Cardiac fibroblast (primary cell): ENCODE results near the gene WWC1.
"Not testable (repeated sequence)": the region's sequence is repeated elsewhere in the genome, so short reads cannot be mapped to it uniquely, and the experiment has no call there.

Source experiments
- DNase-seq, 2 donors: peaks; one replicate each; pipeline versions ENCODE4 v3.0.0 to v3.0.0-alpha.2; 2010; ENCODE audit warnings: low read depth in 2 of 2
- H3K4me3 ChIP-seq, 2 donors: replicated peaks in 1 of 2; 1 replicate in 1 of 2; 2 replicates in 1 of 2; pipeline ENCODE4 v1.5.1; 2011; ENCODE audit warnings: low read depth in 2 of 2, low read length in 2 of 2, mild to moderate bottlenecking in 2 of 2, moderate library complexity in 1 of 2
- TF ChIP-seq, protein P1 (sequence below): IDR thresholded peaks from one replicate; pipeline ENCODE4 v1.5.1; 2011; ENCODE audit warnings: low read depth, mild to moderate bottlenecking, low read length, inconsistent platforms

Gene WWC1

DNA sequence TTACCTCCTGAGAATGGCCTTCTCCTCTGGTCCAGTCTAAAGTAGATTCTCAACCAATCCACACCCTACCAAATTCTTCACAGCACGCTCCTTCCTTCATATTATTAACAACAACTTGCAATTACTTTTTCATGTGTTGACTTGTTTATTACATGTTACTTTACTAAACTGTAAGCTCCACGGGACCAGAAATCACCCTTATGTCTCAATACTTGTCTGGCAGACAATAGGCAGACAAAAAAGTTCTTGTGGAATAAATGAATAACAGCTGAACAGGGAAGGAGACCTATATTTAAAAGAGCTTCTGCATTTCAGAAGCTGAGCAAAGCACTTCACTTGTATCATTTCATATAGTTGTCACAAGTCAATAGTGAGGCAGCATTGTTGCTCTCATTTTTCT, 5.7 kb upstream of the WWC1 start:
- DNase-seq = no peak
- no peak overlapping the region for H3K4me3 ChIP-seq
- TF ChIP-seq, protein P1, sequence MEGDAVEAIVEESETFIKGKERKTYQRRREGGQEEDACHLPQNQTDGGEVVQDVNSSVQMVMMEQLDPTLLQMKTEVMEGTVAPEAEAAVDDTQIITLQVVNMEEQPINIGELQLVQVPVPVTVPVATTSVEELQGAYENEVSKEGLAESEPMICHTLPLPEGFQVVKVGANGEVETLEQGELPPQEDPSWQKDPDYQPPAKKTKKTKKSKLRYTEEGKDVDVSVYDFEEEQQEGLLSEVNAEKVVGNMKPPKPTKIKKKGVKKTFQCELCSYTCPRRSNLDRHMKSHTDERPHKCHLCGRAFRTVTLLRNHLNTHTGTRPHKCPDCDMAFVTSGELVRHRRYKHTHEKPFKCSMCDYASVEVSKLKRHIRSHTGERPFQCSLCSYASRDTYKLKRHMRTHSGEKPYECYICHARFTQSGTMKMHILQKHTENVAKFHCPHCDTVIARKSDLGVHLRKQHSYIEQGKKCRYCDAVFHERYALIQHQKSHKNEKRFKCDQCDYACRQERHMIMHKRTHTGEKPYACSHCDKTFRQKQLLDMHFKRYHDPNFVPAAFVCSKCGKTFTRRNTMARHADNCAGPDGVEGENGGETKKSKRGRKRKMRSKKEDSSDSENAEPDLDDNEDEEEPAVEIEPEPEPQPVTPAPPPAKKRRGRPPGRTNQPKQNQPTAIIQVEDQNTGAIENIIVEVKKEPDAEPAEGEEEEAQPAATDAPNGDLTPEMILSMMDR = no peak

DNA sequence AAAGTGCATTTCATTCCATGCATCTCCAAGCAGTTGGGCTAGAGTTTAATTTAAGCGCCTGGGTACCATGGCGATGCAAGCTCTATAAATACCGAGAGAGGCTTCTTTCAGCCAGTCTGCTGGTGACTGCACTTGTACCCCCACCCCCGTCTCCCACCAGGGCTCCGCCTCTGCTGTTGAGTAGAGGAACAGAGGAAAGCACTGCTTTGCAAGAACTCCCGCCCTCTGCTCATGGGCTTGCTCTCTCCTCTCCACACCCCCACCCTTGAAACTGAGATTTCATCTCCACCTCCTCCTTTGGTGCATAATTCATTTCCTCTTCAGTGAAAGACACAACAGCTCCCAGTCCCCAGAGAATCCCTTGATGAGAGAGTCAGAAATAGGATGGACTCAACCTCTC, 5.1 kb upstream of the WWC1 start:
- H3K4me3 ChIP-seq = no peak overlapping the region
- DNase-seq = no peak
- TF ChIP-seq, protein P1 = no peak

DNA sequence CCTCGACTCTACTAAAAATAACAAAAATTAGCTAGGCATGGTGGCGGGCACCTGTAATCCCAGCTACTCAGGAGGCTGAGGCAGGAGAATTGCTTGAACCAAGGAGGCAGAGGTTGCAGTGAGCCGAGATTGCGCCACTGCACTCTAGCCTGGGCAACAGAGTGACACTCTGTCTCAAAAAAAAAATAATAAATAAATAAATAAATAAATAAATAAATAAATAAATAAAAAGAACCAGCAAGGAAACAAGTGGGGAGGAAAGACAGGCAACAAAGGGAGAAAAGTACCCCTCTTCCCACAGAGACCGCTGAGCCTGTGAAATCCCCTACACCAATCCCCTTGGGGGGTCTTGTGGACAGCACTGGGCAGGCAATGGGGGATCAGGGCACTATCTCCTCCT, 4.6 kb upstream of the WWC1 start:
- not testable (repeated sequence) for H3K4me3 ChIP-seq, DNase-seq

DNA sequence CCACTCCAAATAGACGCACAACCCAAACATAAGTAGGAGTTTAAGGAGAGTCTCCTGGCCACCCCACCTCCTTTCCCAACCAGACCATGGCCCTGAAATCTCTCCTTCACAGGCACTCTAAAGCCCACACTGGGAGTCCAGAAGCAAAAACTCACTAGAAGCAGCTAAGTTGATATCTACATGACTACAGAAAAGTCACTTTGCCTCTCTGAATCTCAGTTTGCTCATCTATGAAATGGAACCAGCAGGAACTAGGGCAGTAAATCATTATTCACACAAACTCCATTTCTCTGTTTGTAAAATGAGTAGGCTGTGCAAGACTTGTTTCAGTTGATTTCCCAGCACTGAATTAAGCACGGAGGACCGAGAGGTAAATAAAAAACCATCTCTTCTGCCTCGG, 4.1 kb upstream of the WWC1 start:
- no peak overlapping the region for H3K4me3 ChIP-seq
- DNase-seq = no peak
- TF ChIP-seq, protein P1 = no peak

DNA sequence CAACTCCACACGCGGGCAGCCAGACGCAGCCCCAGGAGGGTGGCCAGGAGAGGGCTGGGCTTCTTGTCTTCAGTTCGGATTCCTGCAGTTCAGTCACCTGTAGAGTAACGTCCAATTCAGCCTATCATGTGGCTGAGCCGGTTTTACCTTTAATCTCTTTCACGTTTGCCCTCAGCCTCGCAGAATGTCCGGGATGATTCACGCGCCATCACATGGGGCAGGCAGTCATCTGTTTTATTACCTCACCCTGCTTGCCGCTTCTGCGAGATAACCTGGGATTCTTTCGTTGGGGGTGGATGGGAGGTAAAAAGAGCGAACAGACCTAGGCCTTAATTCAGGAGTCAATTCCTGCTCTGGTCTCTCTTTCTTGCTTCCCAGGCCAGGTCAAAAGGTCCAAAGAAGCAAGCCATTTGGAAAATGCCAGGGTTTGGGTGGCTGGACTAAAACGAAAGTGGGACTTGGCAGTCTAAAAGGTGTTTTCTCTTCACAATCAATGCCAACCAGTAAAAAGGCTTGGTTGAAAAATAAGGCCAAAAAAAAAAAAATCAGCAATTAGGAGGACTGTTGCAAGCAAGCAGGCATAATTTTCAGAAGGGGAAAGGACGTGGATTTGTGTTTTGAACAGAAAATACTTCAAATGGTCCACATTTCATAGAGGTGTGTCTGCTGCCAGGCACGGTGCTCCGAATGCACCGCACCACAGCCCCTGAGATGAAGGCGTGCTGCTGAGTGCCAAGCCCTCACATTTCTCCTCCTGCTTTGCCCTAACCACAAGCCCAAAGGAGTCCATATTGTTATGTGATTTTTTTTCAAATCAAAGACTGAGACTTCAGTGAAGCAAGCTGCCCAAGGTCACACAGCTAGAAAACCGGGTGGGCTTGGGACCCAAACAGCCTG, 2.8 kb upstream of the WWC1 start:
- TF ChIP-seq, protein P1 = no peak
- DNase-seq = no peak
- H3K4me3 ChIP-seq = no peak overlapping the region

DNA sequence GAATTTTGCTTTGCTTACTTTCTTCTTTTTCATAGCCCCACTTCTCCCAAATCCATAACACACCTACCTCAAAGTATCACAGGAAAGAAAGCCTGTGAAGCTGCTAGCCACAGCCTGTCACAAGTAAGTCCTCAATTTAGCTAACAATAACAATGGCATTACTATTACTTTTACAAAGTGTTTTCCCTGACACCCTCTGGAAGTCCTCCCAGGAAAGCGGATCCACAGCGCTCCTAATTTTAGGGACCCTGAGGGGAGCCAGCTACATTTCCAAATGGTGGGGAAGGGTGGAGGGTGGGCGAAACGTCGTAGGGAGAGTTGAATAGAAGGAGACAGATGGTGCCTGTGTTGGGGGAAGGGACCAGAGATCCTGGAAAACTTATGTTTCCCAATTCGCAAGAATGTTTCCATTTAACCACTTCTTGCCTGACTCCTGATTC, 523 bp upstream of the WWC1 start:
- DNase-seq = no peak
- H3K4me3 ChIP-seq = peak overlapping the region in 1 of 2 donors; percentile 52
- TF ChIP-seq, protein P1 = no peak

DNA sequence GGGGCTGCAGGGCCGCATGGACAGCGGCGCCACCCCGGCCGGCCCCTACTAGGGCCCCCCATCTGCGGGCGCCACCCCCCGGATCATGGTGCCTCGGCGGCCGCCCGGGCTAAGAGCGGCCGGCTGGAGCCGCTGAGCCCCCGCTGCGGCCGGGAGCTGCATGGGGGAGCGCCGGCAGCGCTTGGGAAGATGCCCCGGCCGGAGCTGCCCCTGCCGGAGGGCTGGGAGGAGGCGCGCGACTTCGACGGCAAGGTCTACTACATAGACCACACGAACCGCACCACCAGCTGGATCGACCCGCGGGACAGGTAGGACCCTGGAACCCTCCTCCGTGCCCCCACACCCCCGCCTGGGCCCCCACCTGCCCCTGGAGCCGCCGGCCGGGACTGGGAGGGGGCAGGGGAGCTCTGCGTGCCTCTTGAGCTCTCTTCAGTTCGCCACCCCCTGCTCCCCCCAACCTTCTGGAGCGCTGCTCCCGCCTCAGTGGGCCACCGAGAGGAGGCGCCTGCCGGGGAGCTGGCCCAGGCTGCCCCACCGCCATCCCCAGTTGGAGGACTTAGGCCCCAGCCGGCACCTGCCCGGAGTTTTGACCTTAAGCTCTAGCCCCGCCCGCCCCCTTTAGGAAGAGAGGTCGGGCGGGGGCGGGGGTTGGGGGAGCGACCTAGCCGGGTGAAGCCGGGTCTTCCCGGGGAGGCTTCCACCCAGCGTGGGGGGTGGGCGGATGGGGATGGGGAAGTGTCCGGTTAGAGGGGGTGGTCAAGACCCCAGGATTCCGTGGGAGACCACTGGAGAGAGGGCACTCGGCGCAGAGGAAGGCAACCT, 730 bp downstream of the WWC1 start:
- TF ChIP-seq, protein P1 = no peak
- peak in 1 of 2 donors; percentile 19 for DNase-seq
- H3K4me3 ChIP-seq = peak overlapping the region; percentile 18 to 41
